ENCODE measurements around the gene GNGT2.

Gene GNGT2

DNA sequence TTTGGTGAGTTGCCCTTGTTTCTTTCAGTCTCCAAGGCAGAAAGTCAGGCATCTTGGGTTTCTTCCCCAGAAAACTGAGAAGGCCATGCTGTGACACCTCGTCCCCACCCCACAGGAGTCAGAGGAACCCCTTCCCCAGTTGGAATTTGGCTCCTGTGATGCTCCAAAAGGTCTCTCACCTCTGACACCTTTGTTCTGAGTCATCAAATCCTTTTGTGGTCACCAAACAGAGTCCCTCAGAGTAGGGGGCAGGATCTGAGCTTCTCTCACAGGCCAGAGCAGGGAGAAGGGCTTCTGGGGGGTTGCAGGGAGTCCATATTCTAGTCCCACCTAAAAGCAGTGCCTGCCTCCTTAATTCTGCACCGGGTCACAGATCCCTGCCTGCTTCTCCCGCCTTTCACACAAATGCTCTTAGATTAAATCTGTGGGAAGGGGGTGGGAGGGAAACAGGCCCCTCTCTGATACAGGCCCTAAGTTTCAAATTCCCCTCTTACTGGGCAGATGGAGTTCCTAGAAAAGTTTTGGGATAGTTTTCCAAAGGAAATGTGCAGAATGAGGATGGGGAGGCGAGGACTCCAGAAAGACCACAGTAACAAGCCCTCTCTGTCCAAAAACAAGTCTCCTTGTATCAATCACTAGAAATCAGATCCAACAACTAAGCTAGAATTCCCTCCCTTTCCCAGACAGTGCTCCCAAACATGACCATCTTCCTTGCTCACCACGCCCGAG, 18.9 kb upstream of the GNGT2 start:
- no peak for DNase-seq

DNA sequence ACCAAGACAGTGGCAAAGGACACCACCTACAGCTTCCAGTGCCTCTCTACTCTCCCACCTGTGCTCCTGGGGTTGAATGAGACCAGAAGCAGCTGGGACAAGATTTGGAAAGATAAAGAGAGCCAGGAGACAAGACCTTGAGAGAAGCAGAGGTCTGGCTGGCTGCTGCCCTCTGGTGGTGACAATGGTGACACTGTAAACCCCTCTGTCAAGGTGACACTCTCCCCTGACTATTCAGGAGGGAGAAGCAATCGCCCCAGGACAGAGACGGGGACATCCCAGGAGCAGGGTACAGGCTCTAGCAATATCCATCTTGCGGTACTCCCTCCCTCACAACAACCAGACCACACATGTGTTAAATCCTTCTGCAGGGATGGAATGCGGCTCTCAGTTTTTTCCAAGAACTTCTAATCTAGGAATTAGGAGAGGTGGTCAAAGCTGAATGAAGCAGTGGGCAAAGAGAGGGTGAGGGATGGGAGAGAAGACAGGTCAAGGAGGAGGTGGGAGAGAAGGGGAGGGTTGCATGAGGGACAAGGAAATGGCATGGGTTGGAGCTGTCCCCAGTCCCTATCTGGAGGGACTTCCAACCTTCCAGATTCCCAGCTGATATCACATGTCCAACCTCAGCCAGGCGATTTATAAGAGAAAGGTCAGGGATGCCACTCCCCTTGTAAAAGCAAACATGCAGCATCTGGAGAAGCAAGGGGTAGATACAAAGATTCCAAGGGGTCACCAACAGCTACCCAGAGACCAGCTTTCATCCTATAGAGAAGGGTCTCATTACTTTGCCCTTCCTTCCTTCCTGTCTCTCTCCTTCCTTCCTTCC, 17.3 kb upstream of the GNGT2 start:
- peak; percentile 37 to 72 (median 62) for DNase-seq

DNA sequence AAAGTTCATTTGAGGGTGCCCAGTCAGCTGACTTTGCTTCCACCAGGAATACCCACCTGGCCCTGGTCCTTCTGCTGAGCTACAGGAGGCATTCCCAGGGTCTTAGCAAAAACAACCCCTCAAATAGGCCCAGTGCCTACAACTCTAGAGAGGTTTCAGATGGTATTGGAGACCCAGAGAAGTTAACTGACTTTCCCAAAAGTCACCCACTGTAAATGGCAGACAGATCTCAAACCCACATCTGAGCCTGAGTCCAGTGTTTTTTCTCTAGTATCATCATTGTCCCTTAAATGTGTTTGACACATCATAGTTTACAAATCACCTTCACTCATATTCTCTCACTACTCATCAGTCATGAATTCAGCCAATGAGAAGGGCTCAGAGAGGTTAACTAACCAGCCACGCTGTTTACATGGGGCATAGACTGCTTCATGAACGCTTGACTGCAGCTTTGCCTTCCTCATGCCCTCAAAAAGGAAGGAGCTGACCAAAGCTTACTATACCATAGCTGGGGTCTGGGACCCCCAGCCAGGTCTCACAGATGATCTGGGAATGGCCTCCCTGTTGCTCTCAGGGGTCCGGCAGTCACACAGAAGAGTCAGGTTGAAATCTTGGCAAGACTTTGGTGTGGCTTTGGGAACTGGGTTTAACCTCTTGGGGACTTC, 16.5 kb upstream of the GNGT2 start:
- no peak for DNase-seq

DNA sequence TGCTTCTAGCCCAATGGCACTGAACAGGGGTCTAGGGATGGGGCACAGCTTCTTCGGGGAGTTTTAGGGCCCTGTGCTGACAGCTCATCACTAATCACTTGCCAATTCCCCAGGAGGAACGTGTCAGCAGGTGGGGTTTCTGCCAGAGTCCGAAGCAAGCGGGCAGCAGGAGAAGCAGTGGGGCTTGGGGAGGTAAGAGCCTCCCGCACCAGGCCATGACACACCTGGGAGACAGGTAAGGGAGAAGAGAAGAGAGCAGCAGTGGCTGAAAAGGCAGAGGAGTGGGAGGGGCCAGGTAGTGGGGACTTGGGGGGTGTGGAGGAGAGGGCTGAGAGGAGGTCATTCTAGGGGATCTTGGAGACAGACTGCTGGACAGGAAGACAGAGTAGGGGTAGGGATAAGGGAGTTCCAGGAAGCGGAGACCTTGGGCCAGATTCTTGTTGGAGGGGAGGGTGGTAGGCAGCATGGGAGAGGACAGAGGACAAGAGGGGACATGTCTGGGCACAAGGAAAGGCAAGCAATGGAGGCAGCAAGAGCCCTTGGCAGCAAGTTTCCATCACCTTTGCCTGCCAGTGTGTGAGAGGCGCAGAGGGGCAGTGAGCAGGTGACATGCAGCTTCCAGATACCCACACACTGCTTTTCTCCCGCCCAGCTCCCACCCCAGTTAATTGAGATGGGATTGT, 15.3 kb upstream of the GNGT2 start:
- no peak for DNase-seq

DNA sequence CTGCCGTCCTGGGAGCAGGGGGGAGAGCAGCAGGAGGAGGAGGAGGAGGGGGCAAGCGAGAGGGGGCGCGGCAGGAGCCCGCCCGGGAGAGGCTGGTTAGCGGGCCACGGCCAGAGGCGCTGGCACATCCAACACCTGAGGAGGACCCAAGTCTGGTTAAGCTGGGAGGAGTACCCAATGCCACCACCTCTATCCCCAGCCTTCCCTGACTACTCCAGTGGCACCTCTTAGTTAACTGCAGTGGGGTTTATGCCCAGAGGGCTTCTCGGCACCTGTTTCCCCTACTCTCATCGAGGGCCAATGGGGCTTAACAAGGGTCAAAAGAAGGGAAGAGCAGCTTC, 14.6 kb upstream of the GNGT2 start:
- no peak for DNase-seq

DNA sequence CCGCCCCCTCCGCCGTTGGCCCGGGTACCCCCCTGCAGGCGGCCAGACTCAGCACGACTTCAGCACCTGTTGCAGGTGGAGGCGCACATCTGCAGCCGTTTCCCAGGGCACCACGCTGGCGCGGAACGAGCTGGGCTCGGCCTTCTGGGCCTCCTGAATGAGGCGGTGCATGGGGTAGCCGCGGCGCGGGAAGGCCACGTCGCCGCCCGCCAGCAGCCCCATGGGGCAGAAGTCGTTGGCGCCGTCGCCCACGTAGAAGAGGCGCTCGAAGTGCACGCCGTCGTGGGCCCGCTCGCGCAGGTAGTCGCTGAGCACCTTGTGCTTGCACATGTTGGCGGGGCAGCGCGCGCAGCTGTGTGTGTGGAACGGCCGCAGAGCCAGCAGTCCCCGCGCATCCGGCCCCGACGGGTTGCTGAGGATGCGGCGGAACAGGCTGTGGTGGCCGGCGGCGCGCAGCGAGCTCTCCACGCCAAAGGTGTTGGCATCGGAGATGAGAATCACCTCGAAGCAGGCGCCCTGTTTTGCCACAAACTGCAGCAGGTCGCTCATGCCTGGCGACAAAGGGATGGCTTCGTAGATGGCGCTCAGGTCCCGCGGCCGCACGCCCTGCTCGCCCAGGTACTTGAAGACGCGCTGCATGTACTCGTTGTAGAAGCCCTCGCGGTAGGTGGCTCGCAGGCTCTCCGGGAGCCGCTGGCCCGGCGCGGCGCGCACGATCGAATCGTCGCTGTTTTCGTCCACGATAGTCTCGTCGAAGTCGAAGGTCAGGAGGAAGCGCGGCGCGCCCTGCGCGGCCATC, 14.0 kb upstream of the GNGT2 start:
- DNase-seq = peak in 2 of 4 experiments; percentile 25 to 55

DNA sequence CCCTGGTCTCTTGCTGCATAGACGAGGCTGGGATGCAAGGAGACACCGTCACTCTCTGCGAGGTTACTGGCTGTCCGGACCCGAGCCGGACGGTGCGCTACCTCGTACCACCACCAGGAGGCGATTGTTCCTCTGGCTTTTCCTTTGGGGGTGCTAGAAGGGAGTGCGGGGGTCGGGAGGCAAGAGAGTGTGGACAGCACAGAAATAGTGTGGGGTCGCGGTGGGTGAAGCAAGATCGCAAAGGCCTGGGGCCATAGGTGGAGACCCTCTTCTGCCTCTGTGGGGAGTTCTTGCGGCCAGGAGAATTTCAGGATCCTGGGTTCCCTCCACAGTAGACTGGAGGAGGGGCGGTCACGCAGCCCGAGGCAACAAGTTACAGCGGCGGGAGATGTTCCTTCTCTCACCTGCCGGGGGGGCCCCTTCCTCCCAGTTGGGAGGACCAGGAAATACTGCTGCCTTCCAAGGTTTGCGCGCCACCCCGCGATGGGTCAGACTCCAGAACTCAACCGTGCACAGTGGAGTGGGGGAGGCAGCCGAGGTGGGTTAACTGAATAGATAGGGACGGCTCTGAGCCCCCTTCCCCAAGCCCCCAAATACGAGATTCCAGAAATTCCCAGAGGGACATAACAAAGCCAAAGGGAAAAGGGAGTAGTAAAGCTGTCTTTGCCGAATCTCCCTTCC, 13.3 kb upstream of the GNGT2 start:
- DNase-seq = peak; percentile 28 to 58 (median 50)

DNA sequence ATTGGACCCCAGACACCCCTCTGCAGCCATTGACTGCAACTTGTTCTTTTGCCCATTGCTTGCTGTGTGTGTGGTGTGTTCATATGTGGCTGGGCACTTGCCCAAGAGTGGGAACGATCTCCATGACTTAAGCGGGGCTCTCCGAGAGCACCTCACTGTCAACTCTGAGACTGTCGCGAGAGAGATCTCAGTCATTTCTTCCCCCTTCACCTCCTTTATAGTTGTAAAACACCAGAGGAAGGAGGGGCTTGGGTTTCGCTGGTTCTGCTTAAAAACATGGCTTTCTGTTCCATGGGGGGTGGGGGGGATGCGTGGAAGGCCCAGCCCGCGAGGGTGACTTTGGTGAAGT, 12.8 kb upstream of the GNGT2 start:
- DNase-seq = no peak

DNA sequence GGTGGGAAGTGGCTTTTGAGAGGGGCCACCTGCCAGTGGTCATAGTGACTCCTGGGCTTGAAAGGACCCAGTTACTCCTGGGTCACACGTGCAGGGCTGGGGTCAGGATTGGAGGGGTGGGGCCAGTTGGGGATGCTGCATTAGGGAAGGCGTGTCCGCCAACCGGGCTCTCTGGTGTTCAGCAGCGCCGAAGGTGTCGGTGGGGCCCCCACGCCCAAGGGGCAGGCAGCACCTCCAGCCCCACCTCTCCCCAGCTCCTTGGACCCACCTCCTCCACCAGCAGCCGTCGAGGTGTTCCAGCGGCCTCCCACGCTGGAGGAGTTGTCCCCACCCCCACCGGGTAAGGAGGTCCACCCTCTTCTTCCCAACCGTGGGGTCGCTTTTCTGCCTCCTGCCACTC, 9.6 kb upstream of the GNGT2 start:
- DNase-seq = no peak

DNA sequence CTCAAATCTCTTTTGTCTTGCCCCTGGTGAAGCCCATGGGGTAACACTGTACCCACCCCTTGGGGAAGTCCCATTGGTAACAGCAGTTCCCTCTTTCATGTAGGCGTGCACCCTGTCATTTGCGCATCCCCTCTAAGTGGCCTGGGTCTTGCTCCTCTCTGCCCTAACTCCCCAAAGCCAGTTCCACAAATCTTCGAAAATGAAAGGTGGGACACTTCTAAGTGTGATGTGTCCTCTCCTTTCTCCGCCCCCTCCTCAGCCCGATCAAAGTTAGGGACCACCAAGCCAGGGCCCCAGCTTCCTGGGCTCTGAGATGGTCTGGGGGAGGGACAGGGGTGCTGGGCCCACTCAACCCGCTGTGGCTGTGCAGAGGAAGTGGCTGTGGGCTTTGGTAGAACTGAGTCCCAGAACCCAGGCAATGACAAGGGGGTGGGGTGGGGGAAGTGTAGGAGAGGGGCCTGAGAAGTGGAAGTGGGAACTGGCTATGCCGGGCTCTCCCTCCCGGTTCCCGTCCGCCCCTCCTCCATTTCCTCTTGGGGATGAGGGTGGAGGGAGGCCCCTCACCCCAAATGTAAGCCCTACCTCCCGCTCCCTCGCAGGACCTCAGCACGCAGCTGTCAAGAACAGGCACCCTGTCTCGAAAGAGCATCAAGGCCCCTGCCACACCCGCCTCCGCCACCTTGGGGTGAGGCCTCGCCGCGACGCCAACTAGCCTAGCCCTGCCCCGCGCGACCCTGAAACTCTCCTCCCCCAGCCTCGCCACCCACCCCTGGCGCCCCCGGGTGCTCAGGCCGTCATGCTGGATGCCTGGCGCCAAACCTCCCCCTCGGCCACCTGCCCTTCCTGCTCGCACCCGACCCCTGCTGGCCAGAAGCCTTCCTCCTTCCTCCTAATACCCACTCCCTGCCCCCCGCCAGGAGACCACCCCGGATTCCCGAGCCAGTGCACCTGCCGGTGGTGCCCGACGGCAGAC, 8.9 kb upstream of the GNGT2 start:
- DNase-seq = peak in 1 of 4 experiments; percentile 18

DNA sequence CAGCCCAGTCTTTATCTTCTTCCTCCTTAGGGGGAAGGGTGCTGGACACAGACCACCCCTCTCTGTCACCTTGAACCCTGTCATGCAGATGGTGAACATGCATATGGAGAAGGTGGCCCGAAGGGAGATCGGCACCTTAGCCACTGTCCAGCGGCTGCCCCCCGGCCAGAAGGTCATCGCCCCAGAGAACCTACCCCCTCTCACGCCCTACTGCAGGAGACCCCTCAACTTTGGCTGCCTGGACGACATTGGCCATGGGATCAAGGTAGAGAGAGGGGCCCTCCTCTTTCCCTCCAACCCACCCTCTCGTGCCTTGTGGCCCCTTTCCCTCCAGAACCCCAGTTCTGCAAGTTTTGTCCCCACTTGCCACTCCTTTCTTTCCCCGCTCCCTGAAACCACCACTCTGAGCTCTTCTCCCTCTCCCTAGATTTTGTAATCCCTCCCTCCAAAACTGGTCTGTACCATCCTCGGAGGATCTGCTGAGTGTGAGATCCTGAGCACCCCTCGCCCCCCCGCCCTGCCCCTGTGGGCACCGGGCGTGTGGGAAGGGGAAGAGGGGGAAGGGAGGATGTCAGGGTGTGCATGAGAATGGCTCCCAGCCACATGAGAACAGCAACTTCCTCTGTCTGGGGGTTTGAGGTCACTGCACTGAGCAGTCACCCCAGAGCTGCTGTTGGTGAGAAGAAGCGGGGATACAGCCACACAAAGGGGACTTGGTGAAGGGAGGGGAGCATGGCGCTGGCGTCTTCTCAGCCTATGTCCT, 7.5 kb upstream of the GNGT2 start:
- peak in 2 of 4 experiments; percentile 36 to 49 for DNase-seq

DNA sequence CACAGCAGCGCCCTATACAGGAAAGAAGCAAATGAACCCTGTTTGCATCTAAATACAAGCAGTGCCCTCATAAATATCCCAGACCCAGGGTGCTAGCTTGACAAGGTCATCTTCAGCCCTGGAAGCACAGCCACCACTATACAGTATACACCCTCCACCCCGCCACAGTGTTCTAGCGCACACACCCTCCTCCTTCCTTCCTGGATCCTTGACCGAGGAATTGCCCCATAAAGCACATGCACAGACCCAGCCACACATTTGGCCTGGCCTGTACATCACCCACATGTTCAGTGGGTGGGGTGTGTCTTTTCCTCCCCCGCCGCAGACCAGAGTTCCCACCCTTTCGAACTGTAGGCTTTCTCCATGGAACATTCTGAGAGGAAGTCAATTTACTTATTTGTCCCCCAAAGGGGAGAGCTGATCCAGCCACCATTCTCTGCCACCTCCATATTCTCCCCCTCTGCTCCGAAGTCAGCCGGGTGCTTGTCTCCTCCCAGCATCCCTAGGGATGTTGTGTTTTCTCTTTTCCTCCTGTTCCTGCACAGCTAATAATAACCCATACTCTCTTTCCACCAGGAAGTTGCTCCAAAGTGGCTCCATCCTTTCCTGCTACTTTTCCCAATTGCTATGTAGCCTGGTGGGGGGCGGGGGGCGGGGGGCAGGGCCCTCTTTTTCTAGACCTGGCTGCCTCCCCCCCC, 6.7 kb upstream of the GNGT2 start:
- no peak for DNase-seq

DNA sequence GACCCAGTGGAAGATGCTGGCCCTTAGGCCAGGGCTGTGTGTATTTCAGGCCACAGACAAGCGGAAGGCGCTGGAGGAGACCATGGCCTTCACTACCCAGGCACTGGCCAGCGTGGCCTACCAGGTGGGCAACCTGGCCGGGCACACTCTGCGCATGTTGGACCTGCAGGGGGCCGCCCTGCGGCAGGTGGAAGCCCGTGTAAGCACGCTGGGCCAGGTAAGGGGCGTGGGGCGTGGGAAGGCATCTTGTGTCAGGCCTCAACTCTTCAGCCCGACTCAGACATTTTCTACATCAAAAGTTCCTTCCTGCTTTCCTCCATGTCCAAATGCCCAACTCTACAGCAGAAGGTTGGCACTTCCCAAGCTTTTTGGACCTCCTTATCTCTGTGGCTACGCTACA, 6.1 kb upstream of the GNGT2 start:
- no peak for DNase-seq

DNA sequence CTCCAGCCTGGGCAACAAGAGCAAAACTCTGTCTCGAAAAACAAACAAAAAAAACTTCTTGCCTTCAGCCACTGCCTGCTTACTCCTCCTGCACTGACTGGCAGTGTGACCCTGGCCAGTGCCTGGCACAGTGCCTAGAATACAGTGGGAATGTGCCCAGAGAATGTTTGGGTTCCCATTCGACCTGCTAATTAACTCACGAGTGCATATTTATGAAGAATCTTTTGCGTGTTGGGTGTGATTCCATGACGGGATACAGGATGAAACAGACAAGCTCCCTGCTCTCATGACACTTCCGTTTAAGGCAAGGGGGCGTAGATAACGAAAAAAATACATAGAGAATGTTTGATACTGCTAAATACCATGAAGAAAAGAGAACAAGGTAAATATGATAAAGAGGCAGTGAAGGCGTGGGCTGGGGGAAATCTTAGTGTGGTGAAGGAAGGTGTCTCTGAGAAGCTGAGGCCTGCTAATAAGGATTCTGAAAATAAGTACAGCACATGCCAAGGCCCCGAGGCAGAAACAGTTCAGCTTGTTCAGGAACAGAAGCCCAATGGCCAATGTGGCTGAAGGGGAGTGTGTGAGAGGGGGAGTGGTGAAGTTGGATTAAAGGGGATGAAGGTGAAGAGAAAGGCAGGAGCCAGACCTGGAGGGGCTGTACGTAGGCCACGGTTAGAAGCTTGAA, 4.4 kb upstream of the GNGT2 start:
- DNase-seq = no peak

DNA sequence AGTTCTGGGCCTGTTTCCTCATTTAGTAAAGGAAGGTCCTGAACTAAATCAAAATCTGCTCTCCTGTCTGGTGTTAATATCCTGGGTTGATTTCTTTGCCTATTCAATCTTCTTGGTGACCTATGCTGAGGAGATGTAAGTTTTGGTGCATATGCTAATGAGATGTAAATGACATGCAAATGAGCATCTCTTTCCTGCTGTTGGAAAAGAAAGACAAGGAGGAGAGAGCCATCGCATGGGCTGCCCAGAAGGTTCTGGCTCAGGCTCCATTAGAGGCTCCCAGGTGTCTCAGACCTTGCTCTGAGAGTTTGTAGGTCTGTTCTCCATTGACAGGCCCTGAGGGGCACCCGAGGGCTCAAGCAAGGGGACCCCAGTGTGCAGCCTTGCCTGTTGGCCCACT, 3.5 kb upstream of the GNGT2 start:
- no peak for DNase-seq

DNA sequence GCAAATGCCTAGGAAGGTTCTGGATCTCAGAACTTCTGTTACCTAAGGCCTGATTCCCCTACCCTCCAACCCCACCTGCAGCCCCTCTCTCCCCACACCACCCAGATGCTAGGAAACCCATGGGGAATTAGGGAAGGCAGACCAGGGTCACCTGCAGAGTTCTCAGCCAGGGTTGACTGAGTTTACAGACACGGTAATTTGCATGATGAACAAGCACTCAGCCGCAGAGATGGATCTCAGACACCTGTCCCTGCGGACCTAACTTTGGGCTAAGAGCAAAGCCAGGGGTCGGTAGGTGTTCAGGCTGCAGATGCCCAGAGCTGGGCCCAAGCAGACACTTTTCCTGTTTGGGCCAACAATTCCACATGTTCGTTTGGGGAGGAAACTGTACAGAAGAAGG, 3.0 kb upstream of the GNGT2 start:
- no peak for DNase-seq

DNA sequence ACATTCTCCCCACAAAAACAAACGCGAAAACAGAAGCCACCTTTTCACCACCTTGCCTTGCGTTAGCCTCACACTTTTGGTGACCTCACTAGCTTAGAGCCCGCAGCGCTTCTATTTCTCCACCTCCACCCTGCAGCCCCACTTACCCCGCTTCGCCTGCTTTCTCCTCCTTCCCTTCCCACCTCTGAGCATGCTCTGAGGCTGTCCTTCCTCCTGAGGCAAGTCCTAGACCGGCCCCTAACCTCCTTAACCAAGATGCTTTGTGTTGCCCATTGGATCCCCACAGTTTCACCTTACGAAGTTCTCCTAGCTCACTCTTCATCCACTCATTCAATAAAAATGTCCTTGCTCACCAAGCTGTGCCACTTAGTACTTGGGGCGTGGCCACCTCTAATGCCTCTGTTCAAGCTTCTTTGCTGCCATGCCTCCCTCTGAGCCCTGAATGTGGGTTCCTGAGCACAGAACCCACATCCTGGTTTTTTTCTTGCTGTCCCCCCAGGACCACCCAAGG, 1.3 kb downstream of the GNGT2 start:
- DNase-seq = no peak

DNA sequence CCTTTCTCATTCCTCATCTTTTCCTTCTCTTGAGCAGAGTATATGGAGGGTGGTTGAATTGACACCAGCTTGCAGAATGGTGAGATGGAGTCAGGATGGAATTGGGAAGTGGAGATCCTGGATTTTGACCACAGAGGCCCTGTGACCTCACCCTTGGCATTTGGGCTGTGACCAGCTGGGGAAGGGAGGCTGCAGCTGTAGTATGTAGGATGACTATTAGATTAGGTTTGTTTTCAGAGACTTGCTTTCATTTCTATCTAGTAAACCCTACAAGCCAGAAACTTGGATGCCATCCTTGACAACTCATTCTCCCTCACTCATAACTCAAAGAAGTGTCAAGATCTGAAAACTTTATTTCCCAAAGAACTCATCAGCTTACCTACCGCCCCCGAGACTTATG, 5.9 kb downstream of the GNGT2 start:
- no peak for DNase-seq

DNA sequence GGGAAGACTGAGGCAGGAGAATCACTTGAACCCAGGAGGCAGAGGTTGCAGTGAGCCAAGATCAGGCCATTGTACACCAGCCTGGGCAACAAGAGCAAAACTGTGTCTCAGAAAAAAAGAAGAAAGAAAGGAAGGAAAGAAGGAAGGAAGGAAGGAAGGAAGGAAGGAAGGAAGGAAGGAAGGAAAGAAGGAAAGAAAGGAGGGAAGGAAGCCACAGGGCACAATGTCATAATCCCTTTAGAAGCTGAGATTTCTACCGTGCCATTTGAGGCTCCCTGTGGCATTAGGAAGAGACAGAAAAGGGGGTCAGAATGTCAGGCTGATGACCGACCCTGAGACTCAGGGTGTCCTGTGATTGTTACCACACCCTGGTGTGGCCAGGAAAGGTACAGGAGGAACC, 6.6 kb downstream of the GNGT2 start:
- DNase-seq = no peak
